Stimulated activated CD4-positive, alpha-beta T cell treated with anti-CD3 and anti-CD28 coated beads, Interleukin-4, amount 100 ng/mL, for 24 hours (primary cell): ENCODE results near the gene TRIM61.
"Not testable (repeated sequence)": the region's sequence is repeated elsewhere in the genome, so short reads cannot be mapped to it uniquely, and the experiment has no call there.

Source experiments
- DNase-seq: peaks from one replicate; pipeline ENCODE4 v3.0.0-alpha.2; 2020

The TRIM61 gene

GRCh38 chr4:164956766-164957643, 20.5 kb downstream of the TRIM61 start:
- DNase-seq: peak; percentile 76

- no peak for DNase-seq
Observed at GRCh38 chr4:164955107-164955805, 22.2 kb downstream of the TRIM61 start.

- no peak for DNase-seq
Observed at GRCh38 chr4:164952551-164952950, 24.9 kb downstream of the TRIM61 start.

GRCh38 chr4:164949448-164950143, 27.9 kb downstream of the TRIM61 start:
- DNase-seq: no peak

GRCh38 chr4:164948975-164949374, 28.5 kb downstream of the TRIM61 start:
- DNase-seq: no peak

- DNase-seq: not testable (repeated sequence)
Observed at GRCh38 chr4:164948006-164948405, 29.5 kb downstream of the TRIM61 start.

- DNase-seq: no peak
Observed at GRCh38 chr4:164946810-164947209, 30.6 kb downstream of the TRIM61 start.

GRCh38 chr4:164945146-164945545, 32.3 kb downstream of the TRIM61 start:
- DNase-seq: no peak

DNA sequence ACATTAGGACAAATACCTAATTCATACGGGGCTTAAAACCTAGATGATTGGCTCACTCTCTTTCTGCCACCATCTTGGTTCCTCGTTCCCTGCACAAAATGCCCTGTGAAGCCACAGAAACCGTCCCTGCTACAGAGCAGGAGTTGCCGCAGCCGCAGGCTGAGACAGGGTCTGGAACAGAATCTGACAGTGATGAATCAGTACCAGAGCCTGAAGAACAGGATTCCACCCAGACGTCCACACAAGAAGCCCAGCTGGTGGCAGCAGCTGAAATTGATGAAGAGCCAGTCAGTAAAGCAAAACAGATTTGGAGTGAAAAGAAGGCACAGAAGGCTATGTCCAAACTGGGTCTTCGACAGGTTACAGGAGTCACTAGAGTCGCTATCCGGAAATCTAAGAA, 34.3 kb downstream of the TRIM61 start:
- no peak for DNase-seq

- DNase-seq: no peak
Observed at GRCh38 chr4:164937576-164938270, 39.7 kb downstream of the TRIM61 start.

DNA sequence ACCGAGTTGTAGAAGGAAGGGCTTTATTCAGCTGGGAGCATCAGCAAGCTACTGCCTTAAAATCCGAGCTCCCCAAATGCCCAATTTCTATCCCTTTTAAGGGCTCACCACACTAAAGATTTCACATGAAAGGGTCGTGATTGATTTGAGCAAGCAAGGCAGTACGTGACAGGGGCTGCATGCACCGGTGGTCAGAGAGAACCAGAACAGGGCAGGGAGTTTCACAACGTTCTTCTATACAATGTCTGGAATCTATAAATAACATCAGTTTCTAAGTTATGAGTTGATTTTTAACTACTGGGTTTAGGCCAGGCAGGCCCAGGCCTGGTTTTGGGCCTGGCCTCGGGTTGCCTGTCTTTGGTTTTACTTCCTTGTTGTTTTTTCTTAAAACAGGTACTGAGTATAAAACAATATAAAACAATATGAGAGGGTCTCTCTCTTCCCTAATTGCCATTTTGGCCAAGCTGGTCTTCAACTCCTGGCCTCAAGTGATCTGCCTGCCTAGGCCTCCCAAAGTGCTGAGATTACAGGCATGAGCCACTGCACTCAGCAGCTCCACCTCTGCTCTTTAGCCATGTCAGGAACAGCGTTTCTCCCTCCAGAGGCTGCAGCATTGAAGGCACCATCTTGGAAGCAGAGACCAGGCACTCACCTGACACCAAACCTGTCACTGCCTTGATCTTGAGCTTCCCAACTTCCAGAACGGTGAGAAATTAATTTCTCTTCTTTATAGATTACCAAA, 41.4 kb downstream of the TRIM61 start:
- not testable (repeated sequence) for DNase-seq

DNA sequence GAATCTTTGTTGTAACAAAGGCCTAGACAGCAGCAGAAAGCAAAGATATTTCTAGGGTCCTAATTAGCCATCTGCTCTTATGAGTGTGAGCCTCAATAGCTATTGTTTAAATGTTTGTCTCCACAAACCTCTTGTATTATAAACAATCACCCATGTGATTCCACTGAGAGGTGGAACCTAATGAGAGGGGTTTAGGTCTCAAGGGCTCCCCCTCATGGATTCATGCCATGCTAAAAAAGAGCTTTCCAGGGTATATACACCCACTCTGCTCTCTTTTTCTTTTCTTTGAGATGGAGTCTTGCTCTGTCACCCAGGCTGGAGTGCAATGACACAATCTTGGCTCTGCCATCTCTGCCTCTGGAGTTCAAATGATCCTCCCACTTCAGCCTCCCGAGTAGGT, 42.1 kb downstream of the TRIM61 start:
- no peak for DNase-seq

GRCh38 chr4:164933244-164933643, 44.2 kb downstream of the TRIM61 start:
- no peak for DNase-seq

DNA sequence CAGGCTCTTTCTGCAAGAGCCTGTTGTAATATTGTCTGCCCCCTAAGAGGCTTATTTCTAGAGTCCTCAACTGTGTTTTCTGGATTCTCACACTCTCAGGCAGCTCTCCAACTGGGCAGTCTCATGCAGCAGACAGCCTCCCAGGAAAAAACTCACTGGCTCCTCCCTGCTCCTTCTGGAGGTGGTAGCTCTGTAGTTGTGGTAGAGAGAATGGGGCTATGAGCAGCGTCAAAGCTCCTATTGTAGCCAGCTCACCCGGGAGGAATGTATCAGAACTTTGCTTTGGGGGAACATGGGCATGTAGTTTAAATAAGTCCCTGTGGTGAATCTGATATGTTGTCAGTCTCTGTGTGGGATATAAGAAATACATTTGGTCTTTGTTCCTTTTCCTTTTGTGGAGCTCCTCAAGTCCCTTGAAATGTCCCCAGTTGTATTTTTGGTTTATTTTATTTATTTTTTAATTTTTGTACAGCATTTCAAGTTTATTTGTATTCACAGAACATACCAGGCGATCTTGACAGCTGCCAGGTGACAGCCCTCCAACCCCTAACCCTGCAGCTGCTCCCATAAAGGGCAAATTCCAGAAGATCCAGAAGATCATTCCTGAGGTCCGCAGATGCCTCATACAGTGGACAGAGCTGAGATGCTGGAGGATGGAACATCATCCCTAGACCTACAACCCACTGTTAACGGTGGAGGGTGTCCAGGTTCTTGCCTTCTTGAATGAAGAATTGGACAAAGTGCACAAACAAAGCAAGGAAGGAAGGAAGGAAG, 45.7 kb downstream of the TRIM61 start:
- DNase-seq: no peak

- DNase-seq: no peak
Observed at GRCh38 chr4:164930647-164931046, 46.8 kb downstream of the TRIM61 start.

DNA sequence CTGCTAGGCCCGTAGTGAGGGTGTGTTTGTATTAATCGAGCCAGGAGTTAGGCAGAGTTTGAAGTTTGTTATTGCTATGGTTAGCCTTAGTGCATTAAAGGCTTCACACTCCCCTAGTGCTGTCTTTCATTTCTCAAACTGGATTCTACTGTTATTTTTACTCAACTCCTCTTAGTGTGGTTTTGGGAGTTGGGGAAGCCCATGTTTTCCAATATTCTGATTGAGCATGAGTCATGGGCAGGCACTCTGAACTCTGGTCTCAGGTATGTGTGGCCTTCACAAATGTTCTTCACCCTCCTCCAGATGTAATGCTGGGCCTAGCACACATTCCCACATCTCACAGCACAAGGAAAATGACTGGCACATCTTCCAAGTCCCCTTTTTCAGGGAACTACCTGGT, 50.4 kb downstream of the TRIM61 start:
- DNase-seq: not testable (repeated sequence)

DNA sequence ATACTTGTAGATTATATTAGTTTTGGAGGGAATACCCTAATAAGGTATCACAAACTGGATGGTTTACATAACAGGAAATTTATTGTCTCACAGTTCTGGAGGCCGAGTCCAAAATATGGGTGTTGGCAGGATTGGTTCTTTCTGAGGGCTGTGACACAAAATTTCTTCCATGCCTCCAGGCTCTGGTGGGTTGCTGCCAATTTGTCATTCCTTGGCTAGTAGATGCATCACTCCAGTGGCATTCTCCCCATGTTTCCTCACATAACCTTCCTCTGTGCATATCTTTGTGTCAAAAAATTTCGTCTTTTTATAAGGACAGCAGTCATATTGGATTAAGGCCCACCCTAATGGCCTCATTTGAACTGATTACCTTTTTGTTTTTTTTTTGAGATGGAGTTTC, 51.2 kb downstream of the TRIM61 start:
- no peak for DNase-seq

- DNase-seq: no peak
Observed at GRCh38 chr4:164924670-164925238, 52.7 kb downstream of the TRIM61 start.

DNA sequence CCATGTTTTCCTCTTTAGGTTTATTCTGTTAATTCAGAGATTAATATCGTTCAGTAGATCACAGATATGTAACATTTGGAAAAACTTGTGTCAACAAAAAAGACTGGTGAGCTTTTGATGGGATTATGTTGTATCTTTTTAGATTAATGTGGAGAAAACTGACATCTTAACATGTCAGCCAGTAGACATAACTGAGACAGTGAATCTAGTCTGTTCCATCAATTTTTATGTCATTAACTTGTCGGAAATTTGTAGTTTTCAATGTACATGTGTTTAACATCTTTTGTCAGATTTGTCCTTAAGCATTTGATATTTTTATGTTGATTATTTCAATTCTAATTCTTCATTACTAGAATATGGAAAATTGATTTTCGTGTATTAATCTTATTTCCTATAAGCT, 58.5 kb downstream of the TRIM61 start:
- DNase-seq: no peak
